K562 (cell line): ENCODE results near the gene ZNF557. TPM values are rescaled to one million over a fixed set of nuclear protein-coding genes. Genes with fewer than 3 reads are reported as not detected.

Experiments used
- ATAC-seq: fragments of 200-7000 bp; cut with Tn5 transposase; 3 replicates; pipeline ENCODE4 v1.9.1; 2020; ENCODE audit warnings: moderate library complexity
- BruUV-seq: library from RNA; stranded (reverse); fragments of 400-500 nt; replicated peaks from 2 replicates; lab custom pipeline; 2021; lab: Mats Ljungman, UMichigan
- CTCF ChIA-PET: fragments of 300-600 bp; formaldehyde crosslinking; extraction: SDS; loops from one replicate; lab custom pipeline; 2021; ENCODE audit warnings: low intra/inter-chr PET ratio; lab: Yijun Ruan, JAX
- POLR2A ChIA-PET: fragments of 300-600, 350-650 bp; sonication (Branson Sonifier 250); formaldehyde crosslinking; extraction: SDS; loops from one replicate; lab custom pipeline; 2021; ENCODE audit warnings: antibody characterized with exemption, inconsistent platforms; lab: Yijun Ruan, JAX
- DNase-seq, 4 experiments: peaks; one replicate each; pipeline versions ENCODE4 v3.0.0 to v3.0.0-alpha.2; 2011 to 2018; ENCODE audit warnings: low spot score in 3 of 4, mixed read lengths in 3 of 4; ENCODE audit errors: extremely low read depth in 1 of 4
- FAIRE-seq: peaks from 2 replicates; lab custom pipeline; 2011; peaks lifted over from hg19 to GRCh38; lab: Jason Lieb, UNC
- H2AFZ ChIP-seq: 2 replicates; pipeline ENCODE4 v1.6.0; 2011; ENCODE audit warnings: low read depth, low read length, control low read depth, inconsistent platforms
- H3K27ac ChIP-seq: fragments of 200-600 bp; 3 replicates; pipeline ENCODE4 v1.8.0; 2011; ENCODE audit warnings: low read depth, mild to moderate bottlenecking, control low read depth, inconsistent platforms, low read length, moderate library complexity, mixed read lengths; ENCODE audit errors: extremely low read depth
- H3K27me3 ChIP-seq, 2 experiments: fragments of 300-600 bp in 1 of 2; 2 replicates in 1 of 2; 3 replicates in 1 of 2; pipeline versions ENCODE4 v1.6.0 to v1.8.0; 2011; ENCODE audit warnings: inconsistent platforms in 2 of 2, low read length in 2 of 2, mild to moderate bottlenecking in 1 of 2, mixed read lengths in 1 of 2, moderate library complexity in 1 of 2; ENCODE audit not compliant: control insufficient read depth in 2 of 2, insufficient read depth in 2 of 2
- H3K36me3 ChIP-seq: fragments of 300-600 bp; 3 replicates; pipeline ENCODE4 v1.8.0; 2011; ENCODE audit warnings: mild to moderate bottlenecking, low read length, inconsistent platforms; ENCODE audit not compliant: control insufficient read depth, insufficient read depth
- H3K4me1 ChIP-seq, 2 experiments: fragments of 200-600 bp in 1 of 2; replicated peaks in 1 of 2; 2 replicates in 1 of 2; 3 replicates in 1 of 2; pipeline versions ENCODE4 v1.5.1 to v1.8.0; 2011; ENCODE audit warnings: inconsistent platforms in 2 of 2, low read length in 2 of 2, mild to moderate bottlenecking in 1 of 2, mixed read lengths in 1 of 2, moderate library complexity in 1 of 2; ENCODE audit not compliant: control insufficient read depth in 2 of 2, insufficient read depth in 2 of 2
- H3K4me2 ChIP-seq: 2 replicates; pipeline ENCODE4 v1.6.1; 2011; ENCODE audit warnings: low read length, control low read depth, inconsistent platforms, mixed read lengths; ENCODE audit not compliant: insufficient read depth
- H3K4me3 ChIP-seq: fragments of 200-600 bp; sonication (generic), shearing (Covaris generic); 2 replicates; pipeline ENCODE4 v1.5.1; 2016; ENCODE audit warnings: control low read depth, inconsistent platforms
- H3K79me2 ChIP-seq: fragments of 200-600 bp; 3 replicates; pipeline ENCODE4 v1.8.0; 2011; ENCODE audit warnings: low read length, inconsistent platforms; ENCODE audit not compliant: control insufficient read depth, insufficient read depth
- H3K9ac ChIP-seq, 2 experiments: 2 replicates each; pipeline versions ENCODE4 v1.6.0 to v1.6.1; 2011; ENCODE audit warnings: low read depth in 2 of 2, low read length in 2 of 2, control low read depth in 1 of 2, inconsistent platforms in 1 of 2, mild to moderate bottlenecking in 1 of 2, mixed read lengths in 1 of 2; ENCODE audit not compliant: insufficient read depth in 1 of 2
- H3K9me1 ChIP-seq: one replicate; pipeline ENCODE4 v1.6.0; 2011; ENCODE audit warnings: inconsistent platforms, mild to moderate bottlenecking, low read length, moderate library complexity; ENCODE audit not compliant: control insufficient read depth, insufficient read depth
- H3K9me3 ChIP-seq: replicated peaks from 2 replicates; pipeline ENCODE4 v1.5.1; 2011; ENCODE audit warnings: low read depth, low read length, inconsistent platforms; ENCODE audit not compliant: control insufficient read depth, insufficient read depth
- H4K20me1 ChIP-seq: replicated peaks from 2 replicates; pipeline ENCODE4 v1.6.1; 2011; ENCODE audit warnings: low read length, inconsistent platforms, mixed read lengths; ENCODE audit not compliant: control insufficient read depth, insufficient read depth
- ARID2 ChIP-seq: fragments of 450-650 bp; IDR thresholded peaks from 2 replicates; pipeline ENCODE4 v1.6.1; 2017; ENCODE audit warnings: antibody characterized with exemption, mild to moderate bottlenecking
- EHMT2 ChIP-seq: fragments of 450-650 bp; IDR thresholded peaks from 2 replicates; pipeline ENCODE4 v1.6.1; 2018; ENCODE audit warnings: antibody characterized with exemption
- FOXP1 ChIP-seq: sonication (generic); formaldehyde crosslinking; IDR thresholded peaks from 2 replicates; pipeline ENCODE4 v1.8.0; 2022; ENCODE audit warnings: mild to moderate bottlenecking, missing genetic modification reagents
- MIER1 ChIP-seq: fragments of 450-650 bp; IDR thresholded peaks from 2 replicates; pipeline ENCODE4 v1.6.1; 2016; ENCODE audit warnings: antibody characterized with exemption, mild to moderate bottlenecking, low read depth
- ZBTB8A ChIP-seq: fragments of 450-650 bp; IDR thresholded peaks from 2 replicates; pipeline ENCODE4 v1.6.1; 2018; ENCODE audit warnings: mild to moderate bottlenecking, moderate library complexity; ENCODE audit not compliant: partially characterized antibody
- ZNF224 ChIP-seq: sonication (generic); formaldehyde crosslinking; IDR thresholded peaks from 2 replicates; pipeline ENCODE4 v1.8.0; 2022; ENCODE audit warnings: mild to moderate bottlenecking, missing genetic modification reagents
- WGBS: fragments of 100-300 bp; shearing (Covaris generic); methylation state at CpG from one replicate; pipeline ENCODE4 v1.1.6; 2016; ENCODE audit warnings: low coverage, mixed read lengths; ENCODE audit not compliant: insufficient coverage; ENCODE audit errors: missing lambda C conversion rate; 5-methylcytosine and 5-hydroxymethylcytosine counted together
- in situ Hi-C: fragments of 300-500 bp; cut with MboI; formaldehyde crosslinking; loops from 4 replicates; pipeline ENCODE4 v1.15.0; 2018; ENCODE audit warnings: inconsistent platforms, mixed read lengths
- intact Hi-C: fragments of 100-400 bp; cut with micrococcal nuclease; formaldehyde crosslinking; loops from 2 replicates; pipeline ENCODE4 v1.14.2; 2022
- polyA plus RNA-seq, 8 experiments: library from polyadenylated mRNA; depleted of rRNA in 4 of 8; stranded (reverse) in 5 of 8; unstranded in 3 of 8; fragments of >200 nt; fragmentation: Nextera tagmentation in 2 of 8; fragmentation: Illumina TruSeq in 1 of 8; extraction: Ambion mirVana in 2 of 8; extraction: Trizol in 1 of 8; gene quantifications; 2 replicates each; pipeline versions ENCODE4 v1.2.1 to v1.2.3, GENCODE V29; 2011 to 2014; ENCODE audit warnings: inconsistent platforms in 1 of 8, missing spikeins in 1 of 8
- total RNA-seq, 7 experiments: library from RNA; depleted of rRNA in 6 of 7; stranded (reverse); fragments of >200 nt in 6 of 7; fragmentation: Illumina TruSeq in 2 of 7; extraction: Trizol in 2 of 7; gene quantifications; 2 replicates each; pipeline versions ENCODE4 v1.2.1 to v1.2.3, GENCODE V29; 2011 to 2021; ENCODE audit warnings: low replicate concordance in 1 of 7
- TF ChIP-seq, protein P1 (sequence below), 2 experiments: fragments of 450-650 bp; IDR thresholded peaks; 2 replicates each; pipeline ENCODE4 v1.6.1; 2018; ENCODE audit warnings: mild to moderate bottlenecking in 2 of 2, low read depth in 1 of 2; ENCODE audit not compliant: partially characterized antibody in 2 of 2
- TF ChIP-seq, protein P2 (sequence below): IDR thresholded peaks from 2 replicates; pipeline ENCODE4 v1.6.1; 2011; ENCODE audit not compliant: insufficient read length; ENCODE audit errors: extremely low read depth
- TF ChIP-seq, protein P3 (sequence below): fragments of 250-450 bp; sonication (Bioruptor Pico); IDR thresholded peaks from 2 replicates; pipeline ENCODE4 v1.5.0; 2020; ENCODE audit warnings: mild to moderate bottlenecking, borderline replicate concordance
- TF ChIP-seq, protein P4 (sequence below): fragments of 250-450 bp; sonication (Bioruptor Pico); IDR thresholded peaks from 2 replicates; pipeline ENCODE4 v1.5.0; 2022; ENCODE audit warnings: mild to moderate bottlenecking

ZNF557 gene
- total and polyA plus RNA-seq, 9 of the 15 experiments (the other 6 are each of a cell fraction or from before 2014, with no cell fraction given), result 2.2 to 6.6 (median 4.4) TPM

DNA sequence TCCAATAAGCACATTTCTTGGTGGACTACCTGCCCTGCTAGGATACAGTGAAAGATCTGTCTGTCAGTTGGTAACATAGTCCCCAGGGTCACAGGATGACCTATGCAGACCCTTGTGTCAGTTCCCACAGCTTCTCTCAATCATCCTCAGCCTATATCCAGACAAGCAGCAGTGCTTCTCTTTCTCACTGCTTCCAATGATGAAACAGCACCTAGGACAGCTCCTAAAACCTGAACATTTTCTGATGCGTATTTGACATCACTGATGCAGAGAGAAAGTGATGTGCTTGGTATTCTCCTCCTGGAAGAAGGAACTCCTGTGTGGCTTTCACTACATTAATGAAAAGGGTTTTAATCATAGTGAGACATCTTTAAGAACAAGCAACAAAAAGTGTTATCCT lies 43.7 kb downstream of the ZNF557 start:
- Histone ChIP-seq H3K27ac (no peak overlapping the region), H3K9me3 (no peaks in the 10 kb centered on the region), H2AFZ (no peak overlapping the region), H3K4me1 (no peaks in the 10 kb centered on the region), H4K20me1 (no peaks in the 10 kb centered on the region), H3K27me3 (peaks cover 27 to 53% of the 10 kb centered on the region in 2 experiments; a peak in 4 of 5 replicates), H3K9me1 (no peaks in the 10 kb centered on the region), H3K36me3 (no peaks in the 10 kb centered on the region), H3K79me2 (no peaks in the 10 kb centered on the region), H3K4me2 (no peak overlapping the region), H3K9ac (no peak overlapping the region), H3K4me3 (no peak overlapping the region)
- intact Hi-C loops, result no loop called here
- DNase-seq, result no peak
- ChIA-PET CTCF (no interaction called here), POLR2A (no interaction called here)
- FAIRE-seq, result peak; percentile 52
- in situ Hi-C loops, result no loop called here
- 0% methylated on average over 1 of the region's 1 CpG for WGBS
- ATAC-seq, result no peak
- no TSS peak for BruUV-seq
- TF ChIP-seq, protein P1, sequence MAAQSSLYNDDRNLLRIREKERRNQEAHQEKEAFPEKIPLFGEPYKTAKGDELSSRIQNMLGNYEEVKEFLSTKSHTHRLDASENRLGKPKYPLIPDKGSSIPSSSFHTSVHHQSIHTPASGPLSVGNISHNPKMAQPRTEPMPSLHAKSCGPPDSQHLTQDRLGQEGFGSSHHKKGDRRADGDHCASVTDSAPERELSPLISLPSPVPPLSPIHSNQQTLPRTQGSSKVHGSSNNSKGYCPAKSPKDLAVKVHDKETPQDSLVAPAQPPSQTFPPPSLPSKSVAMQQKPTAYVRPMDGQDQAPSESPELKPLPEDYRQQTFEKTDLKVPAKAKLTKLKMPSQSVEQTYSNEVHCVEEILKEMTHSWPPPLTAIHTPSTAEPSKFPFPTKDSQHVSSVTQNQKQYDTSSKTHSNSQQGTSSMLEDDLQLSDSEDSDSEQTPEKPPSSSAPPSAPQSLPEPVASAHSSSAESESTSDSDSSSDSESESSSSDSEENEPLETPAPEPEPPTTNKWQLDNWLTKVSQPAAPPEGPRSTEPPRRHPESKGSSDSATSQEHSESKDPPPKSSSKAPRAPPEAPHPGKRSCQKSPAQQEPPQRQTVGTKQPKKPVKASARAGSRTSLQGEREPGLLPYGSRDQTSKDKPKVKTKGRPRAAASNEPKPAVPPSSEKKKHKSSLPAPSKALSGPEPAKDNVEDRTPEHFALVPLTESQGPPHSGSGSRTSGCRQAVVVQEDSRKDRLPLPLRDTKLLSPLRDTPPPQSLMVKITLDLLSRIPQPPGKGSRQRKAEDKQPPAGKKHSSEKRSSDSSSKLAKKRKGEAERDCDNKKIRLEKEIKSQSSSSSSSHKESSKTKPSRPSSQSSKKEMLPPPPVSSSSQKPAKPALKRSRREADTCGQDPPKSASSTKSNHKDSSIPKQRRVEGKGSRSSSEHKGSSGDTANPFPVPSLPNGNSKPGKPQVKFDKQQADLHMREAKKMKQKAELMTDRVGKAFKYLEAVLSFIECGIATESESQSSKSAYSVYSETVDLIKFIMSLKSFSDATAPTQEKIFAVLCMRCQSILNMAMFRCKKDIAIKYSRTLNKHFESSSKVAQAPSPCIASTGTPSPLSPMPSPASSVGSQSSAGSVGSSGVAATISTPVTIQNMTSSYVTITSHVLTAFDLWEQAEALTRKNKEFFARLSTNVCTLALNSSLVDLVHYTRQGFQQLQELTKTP (IDR thresholded peaks at IDR 0.05; ENCODE audit: low read depth in 1 of 2, partially characterized antibody in 2 of 2), result peak in 1 of 2 experiments; percentile 29
- TF ChIP-seq FOXP1 (CRISPR knock-in tag), result no peak
- TF ChIP-seq MIER1, result peak; percentile 80
- TF ChIP-seq ARID2, result no peak
- peak; percentile 91 for TF ChIP-seq EHMT2
- TF ChIP-seq, protein P2, sequence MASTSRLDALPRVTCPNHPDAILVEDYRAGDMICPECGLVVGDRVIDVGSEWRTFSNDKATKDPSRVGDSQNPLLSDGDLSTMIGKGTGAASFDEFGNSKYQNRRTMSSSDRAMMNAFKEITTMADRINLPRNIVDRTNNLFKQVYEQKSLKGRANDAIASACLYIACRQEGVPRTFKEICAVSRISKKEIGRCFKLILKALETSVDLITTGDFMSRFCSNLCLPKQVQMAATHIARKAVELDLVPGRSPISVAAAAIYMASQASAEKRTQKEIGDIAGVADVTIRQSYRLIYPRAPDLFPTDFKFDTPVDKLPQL, result no peak
- TF ChIP-seq, protein P3, sequence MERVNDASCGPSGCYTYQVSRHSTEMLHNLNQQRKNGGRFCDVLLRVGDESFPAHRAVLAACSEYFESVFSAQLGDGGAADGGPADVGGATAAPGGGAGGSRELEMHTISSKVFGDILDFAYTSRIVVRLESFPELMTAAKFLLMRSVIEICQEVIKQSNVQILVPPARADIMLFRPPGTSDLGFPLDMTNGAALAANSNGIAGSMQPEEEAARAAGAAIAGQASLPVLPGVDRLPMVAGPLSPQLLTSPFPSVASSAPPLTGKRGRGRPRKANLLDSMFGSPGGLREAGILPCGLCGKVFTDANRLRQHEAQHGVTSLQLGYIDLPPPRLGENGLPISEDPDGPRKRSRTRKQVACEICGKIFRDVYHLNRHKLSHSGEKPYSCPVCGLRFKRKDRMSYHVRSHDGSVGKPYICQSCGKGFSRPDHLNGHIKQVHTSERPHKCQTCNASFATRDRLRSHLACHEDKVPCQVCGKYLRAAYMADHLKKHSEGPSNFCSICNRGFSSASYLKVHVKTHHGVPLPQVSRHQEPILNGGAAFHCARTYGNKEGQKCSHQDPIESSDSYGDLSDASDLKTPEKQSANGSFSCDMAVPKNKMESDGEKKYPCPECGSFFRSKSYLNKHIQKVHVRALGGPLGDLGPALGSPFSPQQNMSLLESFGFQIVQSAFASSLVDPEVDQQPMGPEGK (CRISPR knock-in tag), result no peak
- TF ChIP-seq, protein P4, sequence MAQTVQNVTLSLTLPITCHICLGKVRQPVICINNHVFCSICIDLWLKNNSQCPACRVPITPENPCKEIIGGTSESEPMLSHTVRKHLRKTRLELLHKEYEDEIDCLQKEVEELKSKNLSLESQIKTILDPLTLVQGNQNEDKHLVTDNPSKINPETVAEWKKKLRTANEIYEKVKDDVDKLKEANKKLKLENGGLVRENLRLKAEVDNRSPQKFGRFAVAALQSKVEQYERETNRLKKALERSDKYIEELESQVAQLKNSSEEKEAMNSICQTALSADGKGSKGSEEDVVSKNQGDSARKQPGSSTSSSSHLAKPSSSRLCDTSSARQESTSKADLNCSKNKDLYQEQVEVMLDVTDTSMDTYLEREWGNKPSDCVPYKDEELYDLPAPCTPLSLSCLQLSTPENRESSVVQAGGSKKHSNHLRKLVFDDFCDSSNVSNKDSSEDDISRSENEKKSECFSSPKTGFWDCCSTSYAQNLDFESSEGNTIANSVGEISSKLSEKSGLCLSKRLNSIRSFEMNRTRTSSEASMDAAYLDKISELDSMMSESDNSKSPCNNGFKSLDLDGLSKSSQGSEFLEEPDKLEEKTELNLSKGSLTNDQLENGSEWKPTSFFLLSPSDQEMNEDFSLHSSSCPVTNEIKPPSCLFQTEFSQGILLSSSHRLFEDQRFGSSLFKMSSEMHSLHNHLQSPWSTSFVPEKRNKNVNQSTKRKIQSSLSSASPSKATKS (CRISPR knock-in tag), result no peak
- TF ChIP-seq ZBTB8A, result no peak
- no peak for TF ChIP-seq ZNF224 (CRISPR knock-in tag)
